Kidney epithelial cell (primary cell): ENCODE results near the gene LRRC71. TPM values are rescaled to one million over a fixed set of nuclear protein-coding genes. Genes with fewer than 3 reads are reported as not detected.

Experiments
- DNase-seq: peaks from one replicate; pipeline ENCODE4 v3.0.0-alpha.2; 2010; ENCODE audit warnings: low read depth
- H3K27me3 ChIP-seq: 2 replicates; pipeline ENCODE4 v1.6.0; 2011; ENCODE audit warnings: low read length; ENCODE audit not compliant: control insufficient read depth, insufficient read depth
- H3K36me3 ChIP-seq: 2 replicates; pipeline ENCODE4 v1.5.1; 2011; ENCODE audit warnings: low read length; ENCODE audit not compliant: control insufficient read depth, insufficient read depth
- H3K4me3 ChIP-seq: 2 replicates; pipeline ENCODE4 v1.5.1; 2011; ENCODE audit warnings: low read depth, mild to moderate bottlenecking, control low read depth, low read length
- CTCF ChIP-seq: IDR thresholded peaks from 2 replicates; pipeline ENCODE4 v1.5.1; 2011; ENCODE audit warnings: mild to moderate bottlenecking, moderate library complexity, low read length, control low read depth, inconsistent platforms; ENCODE audit not compliant: insufficient read depth, poor library complexity, severe bottlenecking
- total RNA-seq: library from RNA; depleted of rRNA; stranded (reverse); fragments of >200 nt; gene quantifications from 2 replicates; pipeline ENCODE4 v1.2.3, GENCODE V29; 2015

Gene LRRC71
- total RNA-seq, 1 donor from 2014 or later: not detected

- H3K27me3 ChIP-seq: peaks cover 43% of the 10 kb centered on the region
Observed at GRCh38 chr1:156882543-156882942, 37.9 kb upstream of the LRRC71 start.

GRCh38 chr1:156883919-156884318 is 36.5 kb upstream of the LRRC71 start:
- no peaks in the 10 kb centered on the region for H3K36me3 ChIP-seq
- no peak for DNase-seq
- H3K4me3 ChIP-seq: no peak overlapping the region
- TF ChIP-seq CTCF: no peak
- peaks cover 45% of the 10 kb centered on the region for H3K27me3 ChIP-seq

More at GRCh38 chr1:156882543-156882942, 37.9 kb upstream of the LRRC71 start:
- Histone ChIP-seq H3K36me3 (no peaks in the 10 kb centered on the region), H3K4me3 (no peak overlapping the region)
- TF ChIP-seq CTCF: no peak
- DNase-seq: no peak

GRCh38 chr1:156884560-156885184 is 35.8 kb upstream of the LRRC71 start:
- Histone ChIP-seq H3K36me3 (no peaks in the 10 kb centered on the region), H3K27me3 (peaks cover 44% of the 10 kb centered on the region), H3K4me3 (no peak overlapping the region)
- TF ChIP-seq CTCF: no peak
- DNase-seq: no peak

- DNase-seq: no peak
- TF ChIP-seq CTCF: no peak
- Histone ChIP-seq H3K4me3 (no peak overlapping the region), H3K27me3 (peaks cover 38% of the 10 kb centered on the region), H3K36me3 (no peaks in the 10 kb centered on the region)
Observed at GRCh38 chr1:156885314-156885713, 35.1 kb upstream of the LRRC71 start.

GRCh38 chr1:156885880-156886355 is 34.5 kb upstream of the LRRC71 start:
- DNase-seq: no peak
- no peak for TF ChIP-seq CTCF
- Histone ChIP-seq H3K4me3 (no peak overlapping the region), H3K27me3 (peaks cover 36% of the 10 kb centered on the region), H3K36me3 (no peaks in the 10 kb centered on the region)

- TF ChIP-seq CTCF: no peak
- Histone ChIP-seq H3K27me3 (peaks cover 31% of the 10 kb centered on the region), H3K4me3 (no peak overlapping the region), H3K36me3 (no peaks in the 10 kb centered on the region)
- DNase-seq: no peak
Observed at GRCh38 chr1:156886583-156887281, 33.7 kb upstream of the LRRC71 start.
